Measurements from ENCODE around the gene KAT2B.

The KAT2B gene

DNA sequence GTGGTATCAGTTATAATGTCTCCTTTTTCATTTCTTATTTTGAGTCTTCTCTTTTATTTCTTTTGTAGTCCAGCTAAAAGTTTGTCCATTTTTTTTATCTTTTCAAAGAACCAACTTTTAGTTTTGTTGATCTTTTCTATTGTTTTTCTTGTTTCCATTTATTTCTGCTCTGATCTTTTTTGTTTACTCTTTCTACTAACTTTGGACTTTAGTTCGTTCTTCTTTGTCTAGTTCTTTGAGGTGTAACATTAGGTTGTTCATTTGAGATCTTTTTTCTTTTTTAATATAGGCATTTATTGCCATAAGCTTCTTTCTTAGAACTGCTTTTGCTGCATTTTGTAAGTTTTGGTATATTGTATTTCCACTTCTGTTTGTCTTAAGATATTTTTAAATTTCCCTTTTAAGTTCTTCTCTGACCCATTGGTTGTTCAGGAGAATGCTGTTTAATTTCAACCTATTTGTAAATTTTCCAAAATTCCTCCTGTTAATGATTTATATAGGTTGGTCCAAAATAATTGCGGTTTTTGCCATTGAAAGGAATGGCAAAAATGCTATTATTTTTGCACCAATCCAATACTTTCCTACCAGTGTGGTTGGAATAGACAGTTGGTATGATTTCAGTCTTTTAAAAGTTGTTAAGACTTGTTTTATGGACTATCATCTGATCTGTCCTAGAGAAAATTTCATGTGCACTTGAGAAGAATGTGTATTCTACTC, 51.2 kb downstream of the KAT2B start:
- in situ Hi-C loops (cut with HindIII; ENCODE audit: low sequenced_read_pairs) = no loop called here

DNA sequence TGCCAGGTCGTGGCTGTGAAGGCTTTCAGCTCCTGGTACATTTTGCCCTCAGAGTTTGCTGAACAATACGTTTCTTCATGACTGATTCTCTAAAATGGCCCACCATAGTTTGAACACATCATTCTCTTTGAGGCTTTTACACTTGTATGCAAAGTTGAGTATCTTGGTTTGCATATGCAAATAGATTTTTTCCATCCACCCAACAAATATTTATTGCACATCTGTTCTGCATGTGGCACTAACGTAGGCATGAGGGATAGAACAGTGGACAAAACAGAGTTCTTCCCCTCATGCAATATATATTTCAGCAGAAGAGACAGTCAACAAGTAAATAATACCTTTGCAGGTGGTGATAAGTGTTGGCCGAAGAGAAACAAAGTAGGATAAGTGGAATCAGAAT, 55.2 kb downstream of the KAT2B start:
- in situ Hi-C loops (cut with HindIII; ENCODE audit: low sequenced_read_pairs) = no loop called here

DNA sequence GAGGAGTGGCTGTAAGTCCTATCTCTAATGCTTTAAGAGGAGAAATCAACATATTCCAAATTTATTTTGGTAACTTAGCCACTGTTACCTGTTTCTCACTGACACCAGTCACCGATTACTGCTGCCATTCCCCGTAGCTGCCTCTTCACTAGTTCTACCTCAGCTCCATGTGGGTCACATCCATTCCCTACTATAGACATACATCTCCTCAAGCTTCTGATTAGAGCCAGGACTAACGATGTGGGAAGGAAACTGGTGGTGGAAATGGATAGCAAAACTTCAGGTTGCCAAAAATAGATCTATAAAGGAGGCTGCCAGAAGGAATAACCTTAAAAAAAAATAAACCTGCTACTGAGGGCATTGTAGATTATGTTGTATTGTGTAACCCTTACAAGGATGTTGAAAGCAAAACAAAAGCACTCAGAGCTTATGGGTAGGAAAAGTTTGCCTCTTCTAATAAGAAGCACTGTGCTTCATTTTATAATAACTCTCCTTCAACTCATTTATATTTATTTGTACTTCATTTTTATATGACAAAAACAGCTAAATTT, 56.0 kb downstream of the KAT2B start:
- in situ Hi-C loops (cut with HindIII; ENCODE audit: low sequenced_read_pairs) = no loop called here

DNA sequence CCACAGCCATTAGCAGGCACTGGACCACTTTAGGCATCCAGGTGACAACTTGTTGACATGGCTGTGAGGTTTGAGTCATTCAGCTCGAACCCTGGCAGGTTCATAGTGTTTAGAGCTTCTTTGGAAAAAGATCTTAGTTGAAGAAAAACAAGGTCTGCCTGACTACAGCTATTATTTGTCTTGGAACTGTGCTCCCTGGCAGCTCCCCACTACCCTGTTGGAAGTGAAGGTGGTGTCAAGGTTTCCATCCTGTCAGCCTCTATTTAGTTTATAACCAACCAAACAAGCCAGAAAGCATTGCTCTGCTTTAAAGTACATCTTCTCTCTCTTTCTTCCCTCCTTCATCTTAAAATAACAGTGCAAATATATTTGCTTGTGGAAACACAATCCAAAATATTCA, 56.8 kb downstream of the KAT2B start:
- in situ Hi-C loops (cut with HindIII; ENCODE audit: low sequenced_read_pairs) = no loop called here

DNA sequence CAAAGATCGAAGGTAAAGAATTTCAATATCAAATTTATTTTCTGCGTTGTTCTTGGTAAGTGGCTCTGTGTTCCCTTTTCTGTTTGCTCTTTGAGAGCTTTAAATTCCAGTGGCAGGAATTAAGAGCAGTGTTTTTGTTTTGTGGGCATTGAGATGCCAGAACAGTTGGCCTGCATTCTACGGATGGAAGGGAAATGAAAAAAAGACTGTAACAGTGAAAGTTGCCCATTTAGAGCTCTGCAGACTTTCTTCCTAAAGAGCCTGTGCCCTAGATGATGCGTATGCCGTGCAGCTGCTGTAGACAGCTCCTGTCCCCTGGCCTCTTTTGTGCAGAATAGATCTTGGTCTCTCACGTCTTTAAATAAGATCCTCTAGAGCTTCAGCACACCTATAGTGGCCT, 58.8 kb downstream of the KAT2B start:
- in situ Hi-C loops (cut with HindIII; ENCODE audit: low sequenced_read_pairs) = no loop called here

DNA sequence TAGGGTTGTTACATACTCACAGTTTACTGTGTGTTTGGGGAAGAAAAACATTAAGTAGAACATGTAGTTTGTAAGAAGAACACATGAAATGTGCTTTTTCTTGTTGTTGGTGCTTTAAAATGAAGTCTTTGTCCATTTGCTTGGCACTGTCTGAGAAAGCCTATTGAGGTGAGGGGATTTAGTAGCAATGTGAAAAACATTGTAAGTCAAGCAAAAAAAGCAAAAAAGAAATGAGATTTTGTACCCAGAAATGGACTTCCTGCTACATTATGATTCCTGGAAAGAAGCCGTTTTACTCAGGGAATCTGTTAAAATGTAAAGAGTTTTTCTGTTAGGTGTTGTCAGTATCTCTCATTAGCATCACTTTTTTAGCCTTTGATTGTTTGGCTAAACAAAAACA, 59.9 kb downstream of the KAT2B start:
- in situ Hi-C loops (cut with HindIII; ENCODE audit: low sequenced_read_pairs) = no loop called here

DNA sequence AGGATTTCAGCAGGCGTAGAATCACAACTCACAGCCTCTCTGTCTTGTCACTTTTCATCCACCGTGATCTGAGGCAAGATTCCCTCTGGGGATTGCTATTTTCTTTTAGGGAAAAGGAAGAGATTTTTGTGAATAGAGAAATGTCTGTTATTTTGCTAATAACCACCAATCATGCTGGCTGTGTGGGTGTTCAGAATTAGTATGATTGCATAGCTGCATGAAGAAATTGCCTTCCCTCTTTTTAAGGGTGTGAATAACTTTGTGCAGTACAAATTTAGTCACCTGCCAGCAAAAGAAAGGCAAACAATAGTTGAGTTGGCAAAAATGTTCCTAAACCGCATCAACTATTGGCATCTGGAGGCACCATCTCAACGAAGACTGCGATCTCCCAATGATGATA, 60.8 kb downstream of the KAT2B start:
- in situ Hi-C loops (cut with HindIII; ENCODE audit: low sequenced_read_pairs) = no loop called here

DNA sequence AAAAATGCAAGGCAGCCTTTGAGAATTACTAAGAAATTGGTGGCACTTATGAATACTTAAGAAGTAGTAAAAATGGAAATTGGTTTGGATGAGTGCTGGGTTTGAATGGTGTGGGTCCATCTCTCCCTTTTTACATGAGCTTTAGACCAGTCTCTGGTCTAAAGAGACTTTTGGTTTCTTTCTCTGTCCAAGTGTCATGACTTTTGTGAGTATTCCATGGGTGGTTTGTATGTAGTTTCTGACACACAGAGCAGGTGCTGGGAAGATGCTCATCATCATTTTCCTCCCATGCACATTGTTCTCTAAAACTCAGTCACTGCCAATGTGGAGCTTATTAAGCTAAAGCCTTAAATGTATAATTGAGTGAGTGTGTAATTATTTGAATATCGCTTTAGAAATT, 63.5 kb downstream of the KAT2B start:
- in situ Hi-C loops (cut with HindIII; ENCODE audit: low sequenced_read_pairs) = no loop called here

DNA sequence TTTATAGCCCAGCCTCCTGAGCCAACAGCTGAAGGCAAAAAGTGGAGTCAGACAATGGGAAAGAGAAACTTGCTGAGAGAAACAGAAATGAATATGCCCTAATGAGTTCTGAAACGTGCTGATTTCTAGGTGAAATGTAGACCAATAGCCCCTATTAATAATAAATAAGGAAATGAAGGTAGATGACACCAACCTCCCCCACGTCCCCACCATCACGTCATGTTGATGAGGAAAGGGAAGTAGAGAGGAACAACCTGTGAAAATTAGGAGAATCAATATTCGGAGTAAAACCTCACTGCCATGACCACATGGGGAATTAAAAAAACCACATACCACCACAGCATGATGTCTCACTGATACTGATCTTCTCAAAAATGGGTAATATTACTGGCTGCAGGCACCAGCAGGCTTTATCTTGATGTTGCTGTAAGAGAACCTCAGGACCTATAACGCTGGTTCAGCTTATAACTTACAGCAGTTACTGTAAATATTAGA, 64.0 kb downstream of the KAT2B start:
- in situ Hi-C loops (cut with HindIII; ENCODE audit: low sequenced_read_pairs) = no loop called here

DNA sequence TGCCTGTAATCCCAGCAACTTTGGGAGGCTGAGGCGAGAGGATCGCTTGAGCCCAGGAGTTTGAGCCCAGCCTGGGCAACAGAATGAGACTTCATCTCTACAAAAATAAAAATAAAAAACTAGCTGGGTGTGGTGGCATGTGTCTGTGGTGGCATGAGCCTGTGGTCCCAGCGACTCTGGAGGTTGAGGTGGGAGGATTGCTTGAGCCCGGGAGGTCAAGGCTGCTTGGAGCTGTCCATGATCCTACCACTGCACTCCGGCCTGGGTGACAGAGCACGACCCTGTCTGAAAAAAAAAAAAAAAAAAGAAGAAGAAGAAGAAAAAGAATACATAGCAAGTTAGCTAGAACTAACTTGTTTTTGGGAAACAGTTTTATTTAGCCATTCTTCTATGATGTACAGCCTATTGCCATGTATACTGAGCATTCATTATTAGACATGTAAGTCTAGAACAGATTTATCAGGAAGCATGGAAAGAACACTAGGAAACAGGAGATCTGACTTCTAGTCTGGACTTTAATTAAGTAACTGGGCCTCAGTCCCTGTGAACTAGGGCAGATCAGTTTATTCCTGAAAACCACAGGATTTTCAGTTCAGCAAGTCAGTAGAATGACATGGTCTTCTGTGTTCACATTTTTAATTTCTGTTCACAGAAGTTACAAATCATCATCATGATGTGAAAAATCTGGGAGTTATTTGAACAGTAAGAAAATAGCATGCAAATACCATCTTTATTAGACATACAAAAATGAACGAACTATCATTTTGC, 65.5 kb downstream of the KAT2B start:
- in situ Hi-C loops (cut with HindIII; ENCODE audit: low sequenced_read_pairs) = no loop called here

DNA sequence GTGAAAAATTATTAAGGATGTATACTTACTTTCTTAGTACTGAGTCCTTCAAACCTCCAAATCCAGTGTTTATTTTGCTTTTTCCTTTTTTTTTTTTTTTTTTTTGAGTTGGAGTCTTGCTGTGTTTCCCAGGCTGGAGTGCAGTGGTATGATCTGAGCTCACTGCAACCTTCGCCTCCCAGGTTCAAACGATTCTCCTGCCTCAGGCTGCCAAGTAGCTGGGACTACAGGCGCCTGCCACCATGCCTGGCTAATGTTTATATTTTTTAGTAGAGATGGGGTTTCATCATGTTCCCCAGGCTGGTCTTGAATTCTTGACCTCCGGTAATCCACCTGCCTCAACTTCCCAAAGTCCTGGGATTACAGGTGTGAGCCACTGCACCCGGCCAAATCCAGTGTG, 67.5 kb downstream of the KAT2B start:
- in situ Hi-C loops (cut with HindIII; ENCODE audit: low sequenced_read_pairs) = no loop called here

DNA sequence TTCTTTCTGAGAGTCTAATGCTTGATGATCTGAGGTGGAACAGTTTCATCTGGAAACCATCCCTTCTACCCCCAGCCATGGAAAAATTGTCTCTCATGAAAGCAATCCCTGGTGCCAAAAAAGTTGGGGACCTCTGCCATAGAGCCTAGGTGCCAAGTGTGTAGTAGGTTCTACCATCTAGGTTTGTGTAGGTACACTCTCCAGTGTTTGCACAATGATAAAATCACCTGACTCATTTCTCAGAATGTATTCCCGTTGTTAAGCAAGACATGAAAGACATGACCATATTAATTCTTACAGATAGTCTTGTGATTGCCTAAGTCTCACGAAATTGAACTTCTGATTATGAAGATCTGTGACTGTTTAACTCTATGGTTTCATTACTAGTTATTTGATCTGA, 68.6 kb downstream of the KAT2B start:
- in situ Hi-C loops (cut with HindIII; ENCODE audit: low sequenced_read_pairs) = no loop called here

DNA sequence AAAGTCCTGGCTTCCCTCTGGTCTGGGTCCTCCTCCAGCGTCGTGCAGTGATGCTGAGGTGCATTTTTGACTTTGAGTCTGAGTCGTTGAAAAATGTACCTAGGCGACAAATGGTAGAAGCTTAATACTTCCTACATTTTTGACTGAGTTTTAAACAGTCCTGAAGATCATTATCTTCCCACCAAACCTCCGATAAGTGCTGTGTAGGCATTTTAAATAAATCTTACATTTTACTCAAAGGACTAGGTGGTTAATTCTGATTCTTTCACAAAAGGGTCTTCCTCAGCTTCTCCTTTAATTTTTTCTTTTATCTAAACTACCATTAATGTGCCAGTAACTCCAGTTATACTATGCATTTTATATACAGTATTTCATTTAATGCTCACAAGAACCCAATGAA, 70.6 kb downstream of the KAT2B start:
- in situ Hi-C loops (cut with HindIII; ENCODE audit: low sequenced_read_pairs) = no loop called here

DNA sequence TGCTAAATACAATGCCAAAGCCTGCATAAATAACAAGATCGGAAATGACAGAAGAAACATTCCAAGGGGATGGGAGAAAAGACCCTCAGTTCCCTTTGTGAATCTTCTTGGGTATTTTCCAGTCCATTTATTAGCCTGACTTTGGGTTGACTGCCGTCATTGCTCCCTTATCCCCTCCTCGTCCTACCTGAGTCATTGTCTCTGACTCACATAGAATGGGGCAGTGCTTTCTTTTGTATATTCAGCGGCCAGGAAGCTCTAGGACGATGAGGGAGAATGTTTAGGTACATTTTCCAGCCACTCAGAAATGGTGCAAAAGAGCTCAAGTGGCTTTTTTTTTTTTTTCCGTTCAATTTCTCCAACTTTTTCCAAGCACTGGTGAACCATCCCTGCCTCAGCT, 71.6 kb downstream of the KAT2B start:
- in situ Hi-C loops (cut with HindIII; ENCODE audit: low sequenced_read_pairs) = no loop called here

DNA sequence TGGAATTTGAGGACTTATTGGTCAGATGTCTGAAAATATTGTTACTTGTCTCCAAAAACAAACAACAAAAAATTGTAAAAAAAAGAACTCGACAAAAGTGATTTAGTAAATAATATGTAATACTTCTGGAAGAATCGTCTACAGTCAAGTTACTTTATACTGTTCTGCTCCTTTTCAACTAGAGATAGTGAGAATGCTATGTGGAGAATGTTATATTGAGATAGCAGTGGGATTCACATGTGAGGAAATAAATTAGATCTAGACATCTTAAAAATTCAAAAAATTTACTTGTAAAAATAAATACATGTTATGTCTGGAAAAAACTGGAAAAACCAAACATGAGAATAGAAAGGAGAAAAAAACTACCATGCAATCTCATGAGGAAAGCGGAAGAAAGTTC, 80.8 kb downstream of the KAT2B start:
- in situ Hi-C loops (cut with HindIII; ENCODE audit: low sequenced_read_pairs) = no loop called here

DNA sequence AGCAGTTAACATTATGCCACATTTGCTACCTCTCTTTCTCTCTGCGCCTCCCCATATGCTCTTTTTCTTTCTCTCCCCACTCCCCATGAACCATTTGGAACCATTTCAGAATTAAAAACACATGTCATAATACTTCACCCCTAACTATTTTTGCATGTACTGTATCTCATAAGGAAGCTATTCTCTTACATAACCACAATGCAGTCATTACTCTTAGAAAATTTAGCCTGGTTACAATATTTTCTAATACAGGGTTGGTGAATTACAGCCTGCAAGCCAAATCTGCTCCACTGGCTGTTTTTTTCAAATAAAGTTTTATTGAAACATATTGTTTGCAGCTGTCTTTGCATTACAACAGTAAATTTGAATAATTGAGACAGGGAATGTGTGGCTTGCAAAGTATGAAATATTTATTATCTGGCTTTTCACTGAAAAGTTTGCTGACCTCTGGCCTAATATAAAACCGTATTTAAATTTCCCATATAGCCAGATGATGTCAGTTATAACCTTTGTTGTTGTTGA, 82.9 kb downstream of the KAT2B start:
- in situ Hi-C loops (cut with HindIII; ENCODE audit: low sequenced_read_pairs) = no loop called here

DNA sequence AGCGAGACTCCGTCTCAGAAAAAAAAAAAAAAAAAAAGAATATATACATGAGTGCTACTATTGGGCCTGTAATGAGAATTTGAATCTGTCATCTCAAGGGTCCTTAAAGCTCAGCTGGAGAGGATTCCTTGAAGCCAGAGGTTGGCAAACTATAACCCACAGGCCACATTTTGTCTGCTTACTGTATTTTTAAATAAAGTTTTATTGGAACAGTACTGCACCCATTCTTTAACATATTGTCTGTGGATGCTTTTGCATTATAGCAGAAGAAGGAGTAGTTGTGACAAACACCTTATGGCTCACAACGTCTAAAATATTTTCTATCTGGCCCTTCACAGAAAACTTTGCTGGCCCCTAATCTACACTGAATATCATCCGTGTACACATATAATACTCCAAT, 85.0 kb downstream of the KAT2B start:
- in situ Hi-C loops (cut with HindIII; ENCODE audit: low sequenced_read_pairs) = no loop called here

DNA sequence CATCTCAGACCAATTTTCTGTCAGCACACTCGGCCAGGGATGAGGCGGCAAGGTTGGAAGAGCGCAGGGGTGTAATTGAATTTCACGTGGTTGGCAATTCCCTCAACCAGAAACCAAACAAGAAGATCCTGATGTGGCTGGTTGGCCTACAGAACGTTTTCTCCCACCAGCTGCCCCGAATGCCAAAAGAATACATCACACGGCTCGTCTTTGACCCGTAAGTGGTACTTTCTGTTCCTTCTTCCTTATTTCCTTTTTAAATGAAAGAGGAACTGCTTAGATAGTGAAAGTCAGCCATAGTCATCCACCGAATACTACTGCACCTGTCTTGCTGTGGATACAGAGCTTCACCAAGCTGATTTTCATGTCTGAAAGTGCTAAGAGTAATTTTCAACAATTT, 85.7 kb downstream of the KAT2B start:
- in situ Hi-C loops (cut with HindIII; ENCODE audit: low sequenced_read_pairs) = no loop called here

DNA sequence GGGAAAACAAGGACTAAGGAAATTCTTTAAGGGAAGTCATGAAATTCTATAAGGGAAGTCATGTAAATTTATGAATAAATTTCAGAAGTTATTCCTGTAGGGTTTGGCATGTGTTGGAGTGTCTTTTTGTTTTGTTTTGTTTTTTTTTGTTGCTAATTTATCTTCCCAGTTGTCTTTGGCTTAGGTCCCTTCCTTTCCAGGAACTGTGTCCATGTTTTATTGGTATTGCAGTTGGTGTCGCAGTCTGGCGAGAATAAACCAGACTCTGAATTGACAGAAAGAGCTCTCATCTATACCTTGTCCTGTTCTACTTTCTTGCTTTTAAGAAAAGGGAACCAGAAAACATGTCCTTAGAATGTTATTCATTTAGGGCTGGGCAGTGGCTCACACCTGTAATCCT, 88.1 kb downstream of the KAT2B start:
- in situ Hi-C loops (cut with HindIII; ENCODE audit: low sequenced_read_pairs) = no loop called here

DNA sequence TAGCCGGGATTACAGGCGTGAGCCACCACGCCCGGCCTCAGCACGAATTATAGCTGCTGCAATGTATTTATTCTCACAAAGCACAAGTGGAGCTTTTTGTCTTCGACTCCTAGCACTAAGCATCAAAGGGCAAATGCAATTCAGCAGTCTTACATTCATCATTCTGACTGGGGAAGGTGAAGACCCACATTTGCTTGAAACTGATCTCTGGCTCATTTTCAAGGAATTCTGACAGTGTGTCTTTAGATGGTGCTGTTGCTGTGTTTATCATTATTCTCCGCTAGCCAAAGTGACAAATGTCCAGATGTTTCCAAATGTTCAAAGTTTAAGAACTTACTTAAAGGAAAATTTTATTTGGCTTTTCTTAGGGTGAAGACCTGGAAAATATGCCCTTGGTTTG, 89.9 kb downstream of the KAT2B start:
- in situ Hi-C loops (cut with HindIII; ENCODE audit: low sequenced_read_pairs) = no loop called here

DNA sequence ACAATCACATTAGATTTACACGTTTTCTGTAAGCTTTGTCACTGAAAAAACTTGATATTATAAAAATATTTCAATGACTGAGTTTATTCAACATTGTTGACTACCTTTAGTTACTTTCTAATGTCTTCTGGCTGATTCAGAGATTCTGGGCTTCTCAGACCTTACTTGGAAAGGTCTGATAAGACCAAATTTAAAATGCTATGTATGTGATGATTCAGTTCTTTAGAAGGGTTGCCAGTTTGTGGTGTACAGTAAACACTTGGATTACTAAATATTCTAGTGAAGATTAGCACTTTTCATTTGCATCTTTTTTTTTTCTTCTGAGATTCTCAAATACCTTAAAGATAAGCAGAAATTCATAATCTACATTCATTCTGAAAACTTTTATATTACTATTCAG, 96.0 kb downstream of the KAT2B start:
- in situ Hi-C loops (cut with HindIII; ENCODE audit: low sequenced_read_pairs) = no loop called here

DNA sequence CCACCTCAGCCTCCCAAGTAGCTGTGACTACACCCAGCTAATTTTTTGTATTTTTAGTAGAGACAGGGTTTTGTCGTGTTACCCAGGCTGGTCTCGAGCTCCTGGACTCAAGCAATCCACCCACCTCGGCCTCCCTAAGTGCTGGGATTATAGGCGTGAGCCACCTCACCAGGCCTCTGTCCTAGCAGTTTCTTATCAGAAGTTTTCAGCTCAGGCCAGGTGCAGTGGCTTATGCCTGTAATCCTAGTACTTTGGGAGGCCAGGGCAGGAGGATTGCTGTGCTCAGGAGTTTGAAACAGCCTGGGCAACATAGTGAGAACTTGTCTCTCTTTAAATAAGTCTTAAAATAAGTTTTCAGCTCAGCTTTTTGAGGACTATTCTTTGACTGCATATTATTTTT, 97.4 kb downstream of the KAT2B start:
- in situ Hi-C loops (cut with HindIII; ENCODE audit: low sequenced_read_pairs) = no loop called here

Measured in DLD1 (cell line).